A204.1 (cell line): ENCODE measurements around the gene ZCCHC13.
"Not testable (repeated sequence)": the region's sequence is repeated elsewhere in the genome, so short reads cannot be mapped to it uniquely, and the experiment has no call there.

Experiments used
- FAIRE-seq: peaks from 2 replicates; lab custom pipeline; 2012; peaks lifted over from hg19 to GRCh38; lab: Jason Lieb, UNC

Gene ZCCHC13

DNA sequence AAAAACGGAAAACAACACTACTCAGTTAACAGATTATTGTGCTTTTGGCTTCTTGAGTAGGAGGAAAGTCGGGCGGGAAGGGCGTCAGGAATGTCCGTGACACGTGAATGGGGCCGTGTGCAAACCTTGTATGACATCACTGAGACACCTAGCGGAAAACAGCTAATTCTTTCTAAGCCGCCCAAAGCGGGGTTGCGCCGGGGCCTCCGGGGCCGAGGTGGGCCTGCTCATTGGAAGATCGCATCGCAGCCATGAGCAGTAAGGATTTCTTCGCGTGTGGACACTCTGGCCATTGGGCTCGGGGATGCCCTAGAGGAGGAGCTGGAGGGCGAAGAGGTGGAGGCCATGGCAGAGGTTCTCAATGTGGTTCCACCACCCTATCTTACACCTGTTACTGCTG, at the start of gene ZCCHC13:
TSS of gene ZCCHC13 (plus strand) at position 165 of the 400 bp plus-strand sequence. CDS start at position 252, 87 bp downstream.
- FAIRE-seq: no peak

- not testable (repeated sequence) for FAIRE-seq
Observed at GRCh38 chrX:74258111-74258510, 45.9 kb upstream of the ZCCHC13 start.

DNA sequence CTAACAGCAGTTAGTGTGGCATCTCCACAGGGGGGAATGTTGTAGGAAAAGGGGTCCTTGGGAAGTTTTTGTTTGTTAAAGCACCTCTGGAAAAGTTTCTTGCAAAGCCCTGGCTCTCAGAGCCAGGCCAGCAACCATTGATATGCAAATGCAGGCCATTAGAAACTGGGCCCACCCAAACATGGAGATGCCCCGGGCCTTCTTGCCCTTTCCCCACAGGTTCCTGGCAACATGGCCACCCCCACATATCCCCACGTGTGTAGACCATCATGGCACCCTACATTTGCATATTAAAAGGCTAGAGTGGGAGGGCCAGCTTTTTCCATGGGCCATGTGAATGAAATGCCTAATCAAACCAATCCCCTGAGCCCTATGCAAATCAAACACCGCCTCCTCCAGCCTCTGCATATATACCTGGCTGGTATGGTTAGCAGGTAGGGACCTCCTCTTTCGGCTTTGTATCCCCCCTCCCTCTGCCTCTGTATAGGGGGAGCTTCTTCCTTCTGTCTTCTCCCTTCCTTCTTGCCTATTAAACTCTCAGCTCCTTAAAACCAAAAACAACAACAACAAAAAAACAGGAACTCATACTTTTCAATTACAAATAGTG, 44.0 kb upstream of the ZCCHC13 start:
- no peak for FAIRE-seq

DNA sequence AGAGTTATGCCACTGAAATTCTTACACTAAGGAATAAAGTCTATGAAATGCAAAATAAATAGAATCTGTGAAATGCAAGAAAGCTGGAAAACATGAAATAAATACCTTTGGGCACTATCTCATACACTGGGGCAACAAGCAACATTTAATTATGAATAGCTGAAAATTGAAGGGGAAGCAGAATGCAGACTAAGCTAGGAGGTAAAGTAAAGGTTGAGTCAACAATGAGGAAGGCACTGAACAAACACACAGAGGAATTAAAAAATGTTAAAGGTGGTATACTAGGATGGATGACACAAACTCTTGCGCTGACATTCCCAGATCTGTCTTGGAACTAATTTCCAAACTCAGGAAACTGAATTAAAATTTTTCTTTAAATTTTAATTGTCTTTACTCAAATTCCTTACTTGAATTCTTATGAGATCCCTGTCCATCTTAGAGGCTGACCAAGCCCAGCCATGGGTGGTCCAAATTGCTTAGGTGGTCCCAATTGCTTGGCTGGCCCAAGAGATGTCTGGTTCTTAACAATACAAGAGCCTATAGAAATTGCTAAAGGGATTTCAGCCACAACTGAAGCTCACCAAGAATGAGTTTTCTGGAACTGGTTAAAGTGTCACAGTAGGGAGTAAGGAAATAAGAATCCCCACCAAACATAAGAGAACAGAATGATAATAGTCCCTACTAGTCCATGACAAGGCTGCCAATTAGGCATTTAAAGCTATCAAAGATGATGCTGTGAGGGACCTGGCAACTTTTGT, 41.3 kb upstream of the ZCCHC13 start:
- no peak for FAIRE-seq

GRCh38 chrX:74270393-74270792, 33.6 kb upstream of the ZCCHC13 start:
- no peak for FAIRE-seq

DNA sequence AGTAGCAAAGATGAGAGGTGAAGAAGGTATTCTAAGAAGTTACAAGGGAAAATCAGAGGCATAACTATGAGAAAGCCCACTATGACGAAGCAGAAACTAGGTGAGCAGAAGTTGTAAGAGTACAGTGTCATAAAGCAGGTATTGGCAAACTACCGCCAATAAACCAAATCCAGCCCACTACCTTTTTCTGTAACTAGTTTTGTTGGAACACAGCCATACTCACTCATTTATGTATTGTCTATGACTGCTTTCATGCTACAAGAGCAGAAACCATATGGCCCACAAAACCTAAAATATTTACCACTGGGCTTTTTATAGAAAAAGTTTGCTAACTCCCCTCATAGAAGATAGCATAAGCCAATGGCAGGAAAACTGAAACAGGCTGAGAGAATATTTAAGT, 31.8 kb upstream of the ZCCHC13 start:
- FAIRE-seq: no peak

DNA sequence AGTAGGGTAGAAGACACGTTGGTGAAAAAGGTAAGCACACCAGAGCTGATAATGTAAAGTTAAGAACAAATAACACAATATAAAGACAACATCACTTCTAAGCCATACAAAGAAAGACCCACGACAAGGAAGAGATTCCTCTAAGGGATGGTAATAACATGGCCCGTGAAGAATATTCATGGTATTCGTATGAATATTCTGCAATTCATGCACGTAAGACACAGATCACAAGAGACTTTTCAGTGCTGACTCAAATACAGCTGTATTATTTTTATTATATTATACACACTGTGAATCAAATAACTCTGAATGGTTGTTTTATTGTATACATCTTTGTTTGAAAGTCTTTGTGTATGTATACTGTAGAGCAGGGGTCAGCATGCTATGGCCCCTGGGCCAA, 29.5 kb upstream of the ZCCHC13 start:
- FAIRE-seq: no peak

DNA sequence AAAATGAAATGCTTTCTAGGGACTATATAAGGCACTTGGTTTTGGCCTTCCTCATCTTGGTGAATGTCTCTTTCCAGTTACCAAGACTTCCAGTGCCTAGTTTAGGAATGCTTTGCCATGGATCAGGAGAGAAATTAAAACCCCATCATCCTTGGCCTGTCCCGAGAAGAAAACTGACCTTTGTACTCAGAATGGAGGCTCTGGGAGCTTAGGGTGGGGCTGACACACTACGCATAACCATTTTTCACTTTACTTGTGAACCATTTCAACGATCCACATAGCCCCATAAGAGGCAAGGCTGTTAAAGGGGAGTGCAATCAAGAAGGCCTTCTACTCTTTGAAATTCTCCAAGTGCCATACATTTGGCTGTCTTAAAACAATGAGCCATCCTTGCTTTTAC, 26.7 kb upstream of the ZCCHC13 start:
- FAIRE-seq: no peak

- no peak for FAIRE-seq
Observed at GRCh38 chrX:74277846-74278245, 26.1 kb upstream of the ZCCHC13 start.

DNA sequence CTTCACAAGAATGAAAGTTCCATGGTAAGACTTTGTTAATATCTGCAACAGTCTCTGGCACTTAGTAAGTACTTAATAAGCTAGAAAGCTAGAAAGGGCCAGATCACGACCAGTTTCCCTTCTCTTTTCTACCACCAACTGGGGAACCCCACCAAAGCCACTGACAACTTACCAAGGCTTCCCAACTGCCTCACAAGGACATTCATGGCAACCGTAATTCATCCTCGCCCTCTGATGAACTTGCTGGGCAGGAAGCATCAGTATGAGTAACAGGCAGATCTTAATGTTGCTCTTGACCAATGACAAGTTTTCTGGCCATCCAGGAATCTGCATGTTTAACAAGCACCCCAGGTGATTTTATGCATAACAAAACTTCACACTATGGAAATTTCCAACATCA, 23.2 kb upstream of the ZCCHC13 start:
- FAIRE-seq: no peak

DNA sequence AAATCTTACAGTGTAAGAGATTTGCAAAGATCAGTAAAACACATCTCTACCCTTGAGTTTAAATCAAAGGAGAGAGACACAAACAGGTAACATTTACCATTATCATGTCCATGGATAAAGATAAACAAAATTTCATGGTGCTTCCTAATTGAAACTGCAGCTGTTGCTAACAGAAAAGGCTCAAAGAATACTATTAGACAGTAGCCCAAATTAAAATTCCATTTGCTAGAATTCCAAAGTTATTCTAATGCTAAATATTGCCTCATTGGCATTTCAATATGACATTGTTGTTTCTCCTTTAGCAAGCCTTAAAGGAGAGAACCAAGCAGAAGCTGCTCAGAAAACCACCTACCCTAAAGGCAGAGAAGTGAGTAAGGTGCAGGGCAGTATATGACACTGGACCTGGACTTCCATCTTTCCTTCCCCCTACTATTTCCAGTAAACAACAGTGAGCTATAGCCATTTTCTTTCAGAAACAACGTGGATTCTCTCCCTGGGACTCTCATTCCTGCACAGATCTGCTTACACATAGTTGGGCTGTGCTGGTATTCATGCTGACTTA, 19.5 kb upstream of the ZCCHC13 start:
- FAIRE-seq: no peak

GRCh38 chrX:74286950-74287740, 16.8 kb upstream of the ZCCHC13 start:
- no peak for FAIRE-seq

GRCh38 chrX:74291577-74291963, 12.4 kb upstream of the ZCCHC13 start:
- FAIRE-seq: no peak

- no peak for FAIRE-seq
Observed at GRCh38 chrX:74291964-74292807, 11.8 kb upstream of the ZCCHC13 start.

GRCh38 chrX:74292808-74293123, 11.2 kb upstream of the ZCCHC13 start:
- no peak for FAIRE-seq

GRCh38 chrX:74293343-74293946, 10.5 kb upstream of the ZCCHC13 start:
- FAIRE-seq: no peak

DNA sequence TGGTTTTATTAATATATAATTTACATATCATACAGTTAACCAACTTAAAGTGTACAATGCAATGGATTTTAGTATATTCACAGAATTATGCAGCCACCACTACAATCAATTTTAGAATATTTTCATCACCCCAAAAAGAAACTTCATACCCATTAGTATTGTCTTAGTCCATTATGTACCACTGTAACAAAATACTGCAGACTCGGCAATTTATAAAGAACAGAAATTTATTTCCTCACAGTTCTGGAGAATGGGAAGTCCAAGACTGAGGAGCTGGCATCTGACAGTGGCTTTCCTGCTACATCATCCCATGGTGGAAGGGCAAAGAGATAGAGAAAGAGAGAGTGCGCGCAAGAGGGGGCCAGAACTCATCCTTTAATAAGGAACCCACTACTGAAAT, 8.9 kb upstream of the ZCCHC13 start:
- no peak for FAIRE-seq

- no peak for FAIRE-seq
Observed at GRCh38 chrX:74297766-74298165, 6.2 kb upstream of the ZCCHC13 start.

GRCh38 chrX:74300869-74301268, 3.1 kb upstream of the ZCCHC13 start:
- no peak for FAIRE-seq

DNA sequence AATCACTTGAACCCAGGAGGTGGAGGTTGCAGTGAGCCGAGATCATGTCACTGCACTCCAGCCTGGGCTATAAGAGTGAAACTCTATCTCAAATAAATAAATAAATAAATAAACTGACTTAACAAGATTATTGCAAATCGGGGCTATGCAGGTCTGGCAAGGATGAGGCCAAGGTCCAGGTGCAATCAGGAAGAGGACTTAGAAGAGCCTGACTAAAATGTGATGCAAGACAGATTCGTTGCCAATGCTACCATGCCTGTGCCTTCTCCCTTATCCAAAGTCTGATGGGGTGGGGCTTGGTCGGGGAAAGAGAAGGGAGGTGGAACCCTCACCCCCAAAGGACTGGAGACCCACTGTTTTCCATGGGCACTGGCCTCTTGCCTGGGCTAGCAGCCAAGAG, 14.7 kb downstream of the ZCCHC13 start:
- no peak for FAIRE-seq

- not testable (repeated sequence) for FAIRE-seq
Observed at GRCh38 chrX:74319321-74319720, 15.3 kb downstream of the ZCCHC13 start.

GRCh38 chrX:74321191-74321590, 17.2 kb downstream of the ZCCHC13 start:
- FAIRE-seq: no peak
